HepG2 (cell line): Measurements from ENCODE around the gene HLA-DMB. TPM values are rescaled to one million over a fixed set of nuclear protein-coding genes. Genes with fewer than 3 reads are reported as not detected.

Experiments
- HNF4G ChIP-seq, 2 experiments: sonication (generic) in 1 of 2; formaldehyde crosslinking in 1 of 2; IDR thresholded peaks; 2 replicates each; pipeline versions ENCODE4 v1.4.0 to v1.6.1; 2011 to 2020; ENCODE audit warnings: borderline replicate concordance in 2 of 2, low read depth in 2 of 2, mild to moderate bottlenecking in 2 of 2, low read length in 1 of 2, missing genetic modification reagents in 1 of 2, moderate library complexity in 1 of 2
- KDM1A ChIP-seq: IDR thresholded peaks from 2 replicates; pipeline ENCODE4 v1.6.1; 2016; ENCODE audit warnings: missing compliant biosample characterization
- MTF2 ChIP-seq: sonication (generic); formaldehyde crosslinking; IDR thresholded peaks from 2 replicates; pipeline ENCODE4 v1.5.0; 2020; ENCODE audit warnings: missing genetic modification reagents, borderline replicate concordance
- ONECUT2 ChIP-seq: sonication (generic); formaldehyde crosslinking; IDR thresholded peaks from 2 replicates; pipeline ENCODE4 v1.4.0; 2020; ENCODE audit warnings: missing genetic modification reagents
- PHF8 ChIP-seq: sonication (generic); formaldehyde crosslinking; IDR thresholded peaks from 2 replicates; pipeline ENCODE4 v1.5.0; 2020; ENCODE audit warnings: missing genetic modification reagents
- PITX1 ChIP-seq: sonication (generic); formaldehyde crosslinking; IDR thresholded peaks from 2 replicates; pipeline ENCODE4 v1.5.1; 2020; ENCODE audit warnings: mild to moderate bottlenecking, missing genetic modification reagents
- REL ChIP-seq: sonication (generic); formaldehyde crosslinking; conservative IDR thresholded peaks from 2 replicates; pipeline ENCODE4 v1.8.0; 2022; ENCODE audit warnings: mild to moderate bottlenecking, missing genetic modification reagents, moderate library complexity
- RELA ChIP-seq: sonication (generic); formaldehyde crosslinking; IDR thresholded peaks from 2 replicates; pipeline ENCODE4 v1.4.0; 2020; ENCODE audit warnings: missing genetic modification reagents
- ZBTB38 ChIP-seq: sonication (generic); formaldehyde crosslinking; IDR thresholded peaks from 2 replicates; pipeline ENCODE4 v1.5.1; 2020; ENCODE audit warnings: mild to moderate bottlenecking, missing genetic modification reagents
- ZFP36 ChIP-seq: fragments of 150-350 bp; IDR thresholded peaks from 2 replicates; pipeline ENCODE4 v1.6.1; 2018; ENCODE audit warnings: borderline replicate concordance, low read length, low read depth; ENCODE audit not compliant: partially characterized antibody
- ZKSCAN5 ChIP-seq: sonication (generic); formaldehyde crosslinking; IDR thresholded peaks from 2 replicates; pipeline ENCODE4 v1.5.1; 2020; ENCODE audit warnings: mild to moderate bottlenecking, missing genetic modification reagents
- ZNF644 ChIP-seq: IDR thresholded peaks from 2 replicates; pipeline ENCODE4 v1.6.1; 2016; ENCODE audit warnings: low read depth
- ZNF746 ChIP-seq: sonication (generic); formaldehyde crosslinking; IDR thresholded peaks from 2 replicates; pipeline ENCODE4 v1.8.0; 2022; ENCODE audit warnings: mild to moderate bottlenecking, missing genetic modification reagents
- polyA plus RNA-seq, 8 experiments: library from polyadenylated mRNA; depleted of rRNA in 3 of 8; stranded (reverse) in 7 of 8; unstranded in 1 of 8; fragments of >200 nt; fragmentation: Illumina TruSeq in 4 of 8; extraction: Trizol in 4 of 8; gene quantifications; 2 replicates each; pipeline versions ENCODE4 v1.2.1 to v1.2.3, GENCODE V29; 2011 to 2016; ENCODE audit warnings: low read depth in 4 of 8, missing spikeins in 1 of 8, mixed read lengths in 1 of 8; ENCODE audit not compliant: insufficient read depth in 1 of 8
- total RNA-seq, 5 experiments: library from RNA; depleted of rRNA; stranded (reverse); fragments of >200 nt; fragmentation: Illumina TruSeq; extraction: Trizol; gene quantifications; 2 replicates each; pipeline ENCODE4 v1.2.3, GENCODE V29; 2016; ENCODE audit warnings: low read depth in 1 of 5
- TF ChIP-seq, protein P1 (sequence below): sonication (generic); formaldehyde crosslinking; IDR thresholded peaks from 2 replicates; pipeline ENCODE4 v1.4.0; 2020; ENCODE audit warnings: mild to moderate bottlenecking, missing genetic modification reagents
- TF ChIP-seq, protein P2 (sequence below): sonication (generic); formaldehyde crosslinking; IDR thresholded peaks from 2 replicates; pipeline ENCODE4 v1.4.0; 2020; ENCODE audit warnings: missing genetic modification reagents
- TF ChIP-seq, protein P3 (sequence below): sonication (generic); formaldehyde crosslinking; IDR thresholded peaks from 2 replicates; pipeline ENCODE4 v1.4.0; 2020; ENCODE audit warnings: missing genetic modification reagents

HLA-DMB gene
- total and polyA plus RNA-seq, 2 of the 13 experiments (the other 11 are each of a cell fraction or from before 2014, with no cell fraction given), result not detected

DNA sequence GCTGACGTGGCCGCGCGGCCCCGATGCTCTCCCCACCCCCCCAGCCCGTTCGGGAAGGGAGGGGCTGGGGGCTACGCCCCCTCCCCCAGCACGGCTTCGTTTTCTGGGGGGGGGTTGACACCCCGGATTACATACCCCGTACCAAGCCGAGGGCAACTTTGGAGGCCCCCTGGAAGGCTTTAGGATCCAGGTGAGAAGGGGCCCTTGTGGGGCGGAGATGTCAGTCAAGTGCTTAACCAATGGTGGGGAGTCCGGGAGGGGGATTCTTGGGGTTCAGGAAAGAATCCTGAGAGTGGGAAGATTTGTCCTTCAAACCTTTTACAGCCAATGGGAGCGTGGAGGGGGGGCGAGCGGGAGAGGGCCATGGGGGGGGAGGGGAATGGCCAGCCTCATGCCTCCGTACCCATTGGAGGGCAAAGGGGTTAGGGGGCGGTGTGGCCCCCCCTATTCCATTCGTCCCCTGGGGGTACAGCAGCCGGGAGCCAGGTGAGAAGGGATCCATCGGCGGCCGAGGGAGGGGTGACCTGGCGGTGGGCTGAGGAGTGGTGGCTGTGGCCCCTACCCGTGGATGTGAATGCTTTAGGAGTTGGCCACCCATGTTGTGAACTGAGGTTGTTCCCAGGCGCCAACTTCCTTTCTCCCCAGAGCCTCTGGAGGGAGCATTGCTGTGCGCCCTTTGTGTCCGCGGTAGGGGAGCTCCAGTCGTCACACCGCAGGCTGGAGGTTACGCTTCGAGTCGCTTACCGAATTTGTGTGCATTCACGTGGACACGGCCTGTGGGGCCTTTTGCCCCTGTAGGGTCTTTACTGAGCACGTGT is 28.2 kb upstream of the HLA-DMB start (continued):
- TF ChIP-seq, protein P1, sequence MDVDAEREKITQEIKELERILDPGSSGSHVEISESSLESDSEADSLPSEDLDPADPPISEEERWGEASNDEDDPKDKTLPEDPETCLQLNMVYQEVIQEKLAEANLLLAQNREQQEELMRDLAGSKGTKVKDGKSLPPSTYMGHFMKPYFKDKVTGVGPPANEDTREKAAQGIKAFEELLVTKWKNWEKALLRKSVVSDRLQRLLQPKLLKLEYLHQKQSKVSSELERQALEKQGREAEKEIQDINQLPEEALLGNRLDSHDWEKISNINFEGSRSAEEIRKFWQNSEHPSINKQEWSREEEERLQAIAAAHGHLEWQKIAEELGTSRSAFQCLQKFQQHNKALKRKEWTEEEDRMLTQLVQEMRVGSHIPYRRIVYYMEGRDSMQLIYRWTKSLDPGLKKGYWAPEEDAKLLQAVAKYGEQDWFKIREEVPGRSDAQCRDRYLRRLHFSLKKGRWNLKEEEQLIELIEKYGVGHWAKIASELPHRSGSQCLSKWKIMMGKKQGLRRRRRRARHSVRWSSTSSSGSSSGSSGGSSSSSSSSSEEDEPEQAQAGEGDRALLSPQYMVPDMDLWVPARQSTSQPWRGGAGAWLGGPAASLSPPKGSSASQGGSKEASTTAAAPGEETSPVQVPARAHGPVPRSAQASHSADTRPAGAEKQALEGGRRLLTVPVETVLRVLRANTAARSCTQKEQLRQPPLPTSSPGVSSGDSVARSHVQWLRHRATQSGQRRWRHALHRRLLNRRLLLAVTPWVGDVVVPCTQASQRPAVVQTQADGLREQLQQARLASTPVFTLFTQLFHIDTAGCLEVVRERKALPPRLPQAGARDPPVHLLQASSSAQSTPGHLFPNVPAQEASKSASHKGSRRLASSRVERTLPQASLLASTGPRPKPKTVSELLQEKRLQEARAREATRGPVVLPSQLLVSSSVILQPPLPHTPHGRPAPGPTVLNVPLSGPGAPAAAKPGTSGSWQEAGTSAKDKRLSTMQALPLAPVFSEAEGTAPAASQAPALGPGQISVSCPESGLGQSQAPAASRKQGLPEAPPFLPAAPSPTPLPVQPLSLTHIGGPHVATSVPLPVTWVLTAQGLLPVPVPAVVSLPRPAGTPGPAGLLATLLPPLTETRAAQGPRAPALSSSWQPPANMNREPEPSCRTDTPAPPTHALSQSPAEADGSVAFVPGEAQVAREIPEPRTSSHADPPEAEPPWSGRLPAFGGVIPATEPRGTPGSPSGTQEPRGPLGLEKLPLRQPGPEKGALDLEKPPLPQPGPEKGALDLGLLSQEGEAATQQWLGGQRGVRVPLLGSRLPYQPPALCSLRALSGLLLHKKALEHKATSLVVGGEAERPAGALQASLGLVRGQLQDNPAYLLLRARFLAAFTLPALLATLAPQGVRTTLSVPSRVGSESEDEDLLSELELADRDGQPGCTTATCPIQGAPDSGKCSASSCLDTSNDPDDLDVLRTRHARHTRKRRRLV (CRISPR knock-in tag), result 0 out of 2 replicates have a peak, but pooled peaks have one; percentile 62
- TF ChIP-seq KDM1A (no peak), PHF8 (peak; percentile 41; the same call in 1 of the 2 replicates), MTF2 (CRISPR knock-in tag) (no peak; the same call in 1 of the 2 replicates), HNF4G (IDR thresholded peaks at IDR 0.05; ENCODE audit: borderline replicate concordance, low read depth, low read length) (0 out of 2 replicates have a peak, but pooled peaks have one; percentile 23), HNF4G (CRISPR knock-in tag; IDR thresholded peaks at IDR 0.05; ENCODE audit: borderline replicate concordance, low read depth) (0 out of 2 replicates have a peak, but pooled peaks have one; percentile 28), ZFP36 (no peak), PITX1 (CRISPR knock-in tag) (no peak; the same call in 1 of the 2 replicates), ZNF746 (peak; percentile 27; the same call in 1 of the 2 replicates), REL (no peak; the same call in 1 of the 2 replicates), ONECUT2 (CRISPR knock-in tag) (no peak), RELA (CRISPR knock-in tag) (no peak), ZKSCAN5 (no peak), ZNF644 (CRISPR knock-in tag) (no peak; the same call in 1 of the 2 replicates), ZBTB38 (CRISPR knock-in tag) (no peak; the same call in 1 of the 2 replicates)
- TF ChIP-seq, protein P2, sequence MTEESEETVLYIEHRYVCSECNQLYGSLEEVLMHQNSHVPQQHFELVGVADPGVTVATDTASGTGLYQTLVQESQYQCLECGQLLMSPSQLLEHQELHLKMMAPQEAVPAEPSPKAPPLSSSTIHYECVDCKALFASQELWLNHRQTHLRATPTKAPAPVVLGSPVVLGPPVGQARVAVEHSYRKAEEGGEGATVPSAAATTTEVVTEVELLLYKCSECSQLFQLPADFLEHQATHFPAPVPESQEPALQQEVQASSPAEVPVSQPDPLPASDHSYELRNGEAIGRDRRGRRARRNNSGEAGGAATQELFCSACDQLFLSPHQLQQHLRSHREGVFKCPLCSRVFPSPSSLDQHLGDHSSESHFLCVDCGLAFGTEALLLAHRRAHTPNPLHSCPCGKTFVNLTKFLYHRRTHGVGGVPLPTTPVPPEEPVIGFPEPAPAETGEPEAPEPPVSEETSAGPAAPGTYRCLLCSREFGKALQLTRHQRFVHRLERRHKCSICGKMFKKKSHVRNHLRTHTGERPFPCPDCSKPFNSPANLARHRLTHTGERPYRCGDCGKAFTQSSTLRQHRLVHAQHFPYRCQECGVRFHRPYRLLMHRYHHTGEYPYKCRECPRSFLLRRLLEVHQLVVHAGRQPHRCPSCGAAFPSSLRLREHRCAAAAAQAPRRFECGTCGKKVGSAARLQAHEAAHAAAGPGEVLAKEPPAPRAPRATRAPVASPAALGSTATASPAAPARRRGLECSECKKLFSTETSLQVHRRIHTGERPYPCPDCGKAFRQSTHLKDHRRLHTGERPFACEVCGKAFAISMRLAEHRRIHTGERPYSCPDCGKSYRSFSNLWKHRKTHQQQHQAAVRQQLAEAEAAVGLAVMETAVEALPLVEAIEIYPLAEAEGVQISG (CRISPR knock-in tag), result peak; percentile 61
- TF ChIP-seq, protein P3, sequence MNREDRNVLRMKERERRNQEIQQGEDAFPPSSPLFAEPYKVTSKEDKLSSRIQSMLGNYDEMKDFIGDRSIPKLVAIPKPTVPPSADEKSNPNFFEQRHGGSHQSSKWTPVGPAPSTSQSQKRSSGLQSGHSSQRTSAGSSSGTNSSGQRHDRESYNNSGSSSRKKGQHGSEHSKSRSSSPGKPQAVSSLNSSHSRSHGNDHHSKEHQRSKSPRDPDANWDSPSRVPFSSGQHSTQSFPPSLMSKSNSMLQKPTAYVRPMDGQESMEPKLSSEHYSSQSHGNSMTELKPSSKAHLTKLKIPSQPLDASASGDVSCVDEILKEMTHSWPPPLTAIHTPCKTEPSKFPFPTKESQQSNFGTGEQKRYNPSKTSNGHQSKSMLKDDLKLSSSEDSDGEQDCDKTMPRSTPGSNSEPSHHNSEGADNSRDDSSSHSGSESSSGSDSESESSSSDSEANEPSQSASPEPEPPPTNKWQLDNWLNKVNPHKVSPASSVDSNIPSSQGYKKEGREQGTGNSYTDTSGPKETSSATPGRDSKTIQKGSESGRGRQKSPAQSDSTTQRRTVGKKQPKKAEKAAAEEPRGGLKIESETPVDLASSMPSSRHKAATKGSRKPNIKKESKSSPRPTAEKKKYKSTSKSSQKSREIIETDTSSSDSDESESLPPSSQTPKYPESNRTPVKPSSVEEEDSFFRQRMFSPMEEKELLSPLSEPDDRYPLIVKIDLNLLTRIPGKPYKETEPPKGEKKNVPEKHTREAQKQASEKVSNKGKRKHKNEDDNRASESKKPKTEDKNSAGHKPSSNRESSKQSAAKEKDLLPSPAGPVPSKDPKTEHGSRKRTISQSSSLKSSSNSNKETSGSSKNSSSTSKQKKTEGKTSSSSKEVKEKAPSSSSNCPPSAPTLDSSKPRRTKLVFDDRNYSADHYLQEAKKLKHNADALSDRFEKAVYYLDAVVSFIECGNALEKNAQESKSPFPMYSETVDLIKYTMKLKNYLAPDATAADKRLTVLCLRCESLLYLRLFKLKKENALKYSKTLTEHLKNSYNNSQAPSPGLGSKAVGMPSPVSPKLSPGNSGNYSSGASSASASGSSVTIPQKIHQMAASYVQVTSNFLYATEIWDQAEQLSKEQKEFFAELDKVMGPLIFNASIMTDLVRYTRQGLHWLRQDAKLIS (CRISPR knock-in tag), result peak; percentile 98
